Measurements from ENCODE around the gene AP1S3.

DNA sequence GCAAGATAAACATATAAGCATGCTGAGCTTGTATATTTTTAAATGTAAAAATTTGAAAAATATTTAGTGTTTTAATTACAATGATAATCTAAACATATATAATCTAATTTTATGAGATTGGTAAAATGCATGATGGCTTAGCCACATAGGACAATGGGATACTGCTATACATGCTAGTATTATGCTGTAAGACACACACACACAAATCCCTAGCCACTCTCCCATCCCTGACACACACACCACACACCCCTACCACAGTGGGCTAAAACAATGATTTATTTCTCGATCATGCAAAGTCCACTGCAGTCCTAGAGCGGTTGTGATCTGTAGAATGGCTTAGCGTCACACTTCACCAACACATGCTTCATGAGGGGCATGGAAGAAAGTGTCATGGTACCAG, 36.3 kb upstream of the AP1S3 start:
- TF ChIP-seq, protein P1, sequence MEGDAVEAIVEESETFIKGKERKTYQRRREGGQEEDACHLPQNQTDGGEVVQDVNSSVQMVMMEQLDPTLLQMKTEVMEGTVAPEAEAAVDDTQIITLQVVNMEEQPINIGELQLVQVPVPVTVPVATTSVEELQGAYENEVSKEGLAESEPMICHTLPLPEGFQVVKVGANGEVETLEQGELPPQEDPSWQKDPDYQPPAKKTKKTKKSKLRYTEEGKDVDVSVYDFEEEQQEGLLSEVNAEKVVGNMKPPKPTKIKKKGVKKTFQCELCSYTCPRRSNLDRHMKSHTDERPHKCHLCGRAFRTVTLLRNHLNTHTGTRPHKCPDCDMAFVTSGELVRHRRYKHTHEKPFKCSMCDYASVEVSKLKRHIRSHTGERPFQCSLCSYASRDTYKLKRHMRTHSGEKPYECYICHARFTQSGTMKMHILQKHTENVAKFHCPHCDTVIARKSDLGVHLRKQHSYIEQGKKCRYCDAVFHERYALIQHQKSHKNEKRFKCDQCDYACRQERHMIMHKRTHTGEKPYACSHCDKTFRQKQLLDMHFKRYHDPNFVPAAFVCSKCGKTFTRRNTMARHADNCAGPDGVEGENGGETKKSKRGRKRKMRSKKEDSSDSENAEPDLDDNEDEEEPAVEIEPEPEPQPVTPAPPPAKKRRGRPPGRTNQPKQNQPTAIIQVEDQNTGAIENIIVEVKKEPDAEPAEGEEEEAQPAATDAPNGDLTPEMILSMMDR (IDR thresholded peaks at IDR 0.05; ENCODE audit: low read length) = no peak
- TF ChIP-seq EZH2 (IDR thresholded peaks at IDR 0.05; ENCODE audit: borderline replicate concordance, low read length) = no peak
